Smooth muscle cell (in vitro differentiated cells): ENCODE results near the gene ERGIC2. TPM values are rescaled to one million over a fixed set of nuclear protein-coding genes. Genes with fewer than 3 reads are reported as not detected.

Source experiments
- DNase-seq: peaks from one replicate; lab custom pipeline; 2025; ENCODE audit not compliant: unreplicated experiment; lab: John Stamatoyannopoulos, UW
- H2AFZ ChIP-seq: fragments of 200-600 bp; sonication (generic); 2 replicates; pipeline ENCODE4 v1.6.0; 2016; ENCODE audit warnings: antibody characterized with exemption, low read depth, mild to moderate bottlenecking
- H3F3A ChIP-seq: fragments of 200-600 bp; sonication (generic); 2 replicates; pipeline ENCODE4 v1.6.0; 2017; ENCODE audit warnings: antibody characterized with exemption, low read depth
- H3K27ac ChIP-seq: fragments of 200-600 bp; sonication (generic); 2 replicates; pipeline ENCODE4 v1.5.1; 2016; ENCODE audit warnings: low read depth, mild to moderate bottlenecking
- H3K27me3 ChIP-seq: fragments of 200-600 bp; sonication (generic); 2 replicates; pipeline ENCODE4 v1.6.1; 2016; ENCODE audit warnings: low read depth, mild to moderate bottlenecking
- H3K36me3 ChIP-seq: fragments of 200-600 bp; sonication (generic); 2 replicates; pipeline ENCODE4 v1.5.1; 2016; ENCODE audit warnings: low read depth
- H3K4me1 ChIP-seq: fragments of 200-600 bp; sonication (generic); 2 replicates; pipeline ENCODE4 v1.5.1; 2016; ENCODE audit warnings: low read depth
- H3K4me2 ChIP-seq: fragments of 200-600 bp; sonication (generic); 2 replicates; pipeline ENCODE4 v1.6.0; 2016; ENCODE audit warnings: mild to moderate bottlenecking
- H3K4me3 ChIP-seq: fragments of 200-600 bp; sonication (generic); 2 replicates; pipeline ENCODE4 v1.5.1; 2016; ENCODE audit warnings: mild to moderate bottlenecking
- H3K79me2 ChIP-seq: fragments of 200-600 bp; sonication (generic); 2 replicates; pipeline ENCODE4 v1.6.0; 2016; ENCODE audit warnings: low read depth, mild to moderate bottlenecking
- H3K9ac ChIP-seq: fragments of 200-600 bp; sonication (generic); 2 replicates; pipeline ENCODE4 v1.6.0; 2016; ENCODE audit warnings: low read depth
- H3K9me3 ChIP-seq: fragments of 200-600 bp; sonication (generic); replicated peaks from 2 replicates; pipeline ENCODE4 v1.5.1; 2016; ENCODE audit warnings: low read depth
- H4K20me1 ChIP-seq: fragments of 200-600 bp; sonication (generic); 2 replicates; pipeline ENCODE4 v1.6.0; 2016; ENCODE audit warnings: low read depth
- CTCF ChIP-seq: fragments of 200-600 bp; sonication (generic); IDR thresholded peaks from 2 replicates; pipeline ENCODE4 v1.5.1; 2017; ENCODE audit warnings: borderline replicate concordance, mild to moderate bottlenecking, antibody characterized with exemption; ENCODE audit not compliant: insufficient read depth, poor library complexity, severe bottlenecking
- WGBS: methylation state at CpG from one replicate; pipeline ENCODE4 v1.1.7; 2016; ENCODE audit warnings: low lambda C conversion rate; 5-methylcytosine and 5-hydroxymethylcytosine counted together
- polyA plus RNA-seq: library from polyadenylated mRNA; unstranded; fragments of >200 nt; fragmentation: Nextera tagmentation; extraction: Ambion mirVana; gene quantifications from 2 replicates; pipeline ENCODE4 v1.2.1, GENCODE V29; 2016
- total RNA-seq: library from RNA; depleted of rRNA; stranded (reverse); fragments of >200 nt; gene quantifications from 2 replicates; pipeline ENCODE4 v1.2.3, GENCODE V29; 2014

ERGIC2 gene
- total and polyA plus RNA-seq, 2 experiments from 2014 or later = 121 to 139 TPM

DNA sequence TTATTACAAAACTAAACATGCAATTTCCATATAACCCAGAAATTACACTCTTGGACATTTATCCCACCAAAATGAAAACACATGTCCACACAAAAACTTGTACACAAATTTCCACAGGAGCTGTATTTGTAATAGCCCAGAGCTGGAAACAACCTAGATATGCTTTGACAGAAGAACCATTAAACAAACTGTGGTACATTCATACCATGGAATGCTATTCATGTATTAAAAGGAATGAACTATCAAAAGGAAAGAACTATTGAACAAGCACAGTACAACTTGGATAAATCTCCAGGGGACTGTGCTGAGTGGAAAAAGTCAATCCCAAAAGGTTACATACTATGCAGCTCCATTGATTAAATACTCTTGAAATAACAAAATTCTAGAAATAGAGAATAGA lies 35.8 kb upstream of the ERGIC2 start:
- Histone ChIP-seq H3K9me3 (no peaks in the 10 kb centered on the region), H3F3A (no peaks in the 10 kb centered on the region), H3K4me1 (no peaks in the 10 kb centered on the region), H4K20me1 (no peaks in the 10 kb centered on the region), H3K79me2 (no peaks in the 10 kb centered on the region), H3K9ac (no peak overlapping the region), H3K27ac (no peak overlapping the region), H3K27me3 (peaks cover 3% of the 10 kb centered on the region), H3K4me3 (no peak overlapping the region), H2AFZ (no peak overlapping the region), H3K4me2 (no peak overlapping the region), H3K36me3 (no peaks in the 10 kb centered on the region)
- no peak for DNase-seq
- no peak for TF ChIP-seq CTCF

DNA sequence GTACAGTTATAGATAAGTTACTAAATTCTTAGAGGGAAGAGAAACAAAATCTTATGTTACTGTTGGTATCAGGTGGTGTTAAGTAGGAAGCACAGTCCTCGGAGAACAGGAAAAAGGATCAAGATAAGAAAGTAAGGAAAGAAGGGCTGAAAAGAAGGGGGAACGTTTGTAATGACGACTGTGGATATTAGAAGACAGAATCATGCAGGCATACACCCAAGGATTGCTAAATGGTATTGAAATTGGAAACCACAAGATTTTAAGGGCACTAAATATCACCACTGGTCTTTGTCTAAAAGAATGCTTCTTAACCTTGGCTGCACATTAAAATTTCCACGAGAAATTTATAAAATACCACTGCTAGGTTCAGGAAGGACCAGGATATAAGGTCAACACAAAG lies 34.1 kb upstream of the ERGIC2 start:
- no peak overlapping the region for H3K4me2 ChIP-seq

DNA sequence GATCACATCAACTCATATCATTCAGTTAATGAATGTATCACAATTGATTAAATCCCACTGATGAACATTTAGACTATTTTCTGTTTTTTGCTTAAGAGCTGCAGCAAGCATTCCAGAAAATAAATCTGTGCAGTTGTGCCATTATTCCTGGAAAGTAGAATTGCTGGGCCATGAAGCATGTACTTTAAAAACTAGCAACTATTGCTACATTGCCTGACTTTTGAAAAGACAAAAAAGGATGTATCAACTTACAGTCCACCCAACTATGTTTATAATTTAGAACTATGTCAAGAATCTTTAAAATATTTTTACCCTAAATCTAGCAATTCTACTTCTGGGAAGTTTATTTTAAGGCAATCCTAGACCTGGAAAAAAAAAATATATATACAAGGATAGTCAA lies 33.4 kb upstream of the ERGIC2 start:
- TF ChIP-seq CTCF = no peak
- no peak overlapping the region for H3K27ac ChIP-seq
- H3F3A ChIP-seq = no peaks in the 10 kb centered on the region
- H3K4me2 ChIP-seq = no peak overlapping the region
- H3K79me2 ChIP-seq = no peaks in the 10 kb centered on the region
- no peaks in the 10 kb centered on the region for H3K4me1 ChIP-seq
- peaks cover 3% of the 10 kb centered on the region for H3K27me3 ChIP-seq
- no peaks in the 10 kb centered on the region for H3K36me3 ChIP-seq
- no peaks in the 10 kb centered on the region for H4K20me1 ChIP-seq
- no peak overlapping the region for H3K9ac ChIP-seq
- H3K9me3 ChIP-seq = no peaks in the 10 kb centered on the region
- no peak overlapping the region for H3K4me3 ChIP-seq
- H2AFZ ChIP-seq = no peak overlapping the region
- DNase-seq = no peak

More for the DNA sequence above, 34.1 kb upstream of the ERGIC2 start:
- Histone ChIP-seq H3F3A (no peaks in the 10 kb centered on the region), H4K20me1 (no peaks in the 10 kb centered on the region), H3K9ac (no peak overlapping the region), H3K27me3 (peaks cover 3% of the 10 kb centered on the region), H3K79me2 (no peaks in the 10 kb centered on the region), H3K9me3 (no peaks in the 10 kb centered on the region), H3K4me3 (no peak overlapping the region), H2AFZ (no peak overlapping the region), H3K4me1 (no peaks in the 10 kb centered on the region), H3K27ac (no peak overlapping the region), H3K36me3 (no peaks in the 10 kb centered on the region)
- no peak for TF ChIP-seq CTCF
- DNase-seq = no peak
- 74% methylated on average over 4 of the region's 4 CpGs for WGBS

GRCh38 chr12:29405561-29405960 lies 24.6 kb upstream of the ERGIC2 start:
- H3K36me3 ChIP-seq = no peaks in the 10 kb centered on the region
- H3K4me1 ChIP-seq = no peaks in the 10 kb centered on the region
- H3K9ac ChIP-seq = no peak overlapping the region
- TF ChIP-seq CTCF = no peak
- no peaks in the 10 kb centered on the region for H3K79me2 ChIP-seq
- no peak for DNase-seq
- 88% methylated on average over 4 of the region's 4 CpGs for WGBS
- no peak overlapping the region for H3K4me3 ChIP-seq
- H3K9me3 ChIP-seq = no peaks in the 10 kb centered on the region
- no peaks in the 10 kb centered on the region for H3K27me3 ChIP-seq
- H3K4me2 ChIP-seq = no peak overlapping the region
- H4K20me1 ChIP-seq = no peaks in the 10 kb centered on the region
- no peaks in the 10 kb centered on the region for H3F3A ChIP-seq
- no peak overlapping the region for H3K27ac ChIP-seq
- H2AFZ ChIP-seq = no peak overlapping the region
